Tibial nerve (tissue), 4 donors: ENCODE data around the gene AUTS2. TPM values are rescaled to one million over a fixed set of nuclear protein-coding genes. Genes with fewer than 3 reads are reported as not detected.

ENCODE experiments used
- DNase-seq, 2 donors: peaks; one replicate each; pipeline ENCODE4 v3.0.0-alpha.2; 2019; ENCODE audit warnings: low spot score in 2 of 2
- H3K27ac ChIP-seq, 4 donors: fragments of 200-600 bp; sonication (generic) in 3 of 4; one replicate each; pipeline ENCODE4 v1.5.1; 2017 to 2019; ENCODE audit warnings: mild to moderate bottlenecking in 1 of 4
- H3K27me3 ChIP-seq, 2 donors: fragments of 200-600 bp; sonication (generic) in 1 of 2; one replicate each; pipeline versions ENCODE4 v1.5.1 to v1.6.0; 2017 to 2019
- H3K36me3 ChIP-seq, 3 donors: fragments of 200-600 bp; sonication (generic); one replicate each; pipeline ENCODE4 v1.5.1; 2018 to 2019
- H3K4me1 ChIP-seq, 4 donors: fragments of 200-600 bp; sonication (generic) in 3 of 4; one replicate each; pipeline ENCODE4 v1.5.1; 2017 to 2019
- H3K4me3 ChIP-seq, 4 donors: fragments of 200-600 bp; sonication (generic) in 3 of 4; one replicate each; pipeline ENCODE4 v1.5.1; 2017 to 2019; ENCODE audit warnings: mild to moderate bottlenecking in 1 of 4, moderate library complexity in 1 of 4
- H3K9me3 ChIP-seq, 4 donors: fragments of 200-600 bp; sonication (generic) in 3 of 4; one replicate each; pipeline ENCODE4 v1.5.1; 2017 to 2019
- CTCF ChIP-seq, 5 experiments: fragments of 200-600 bp in 3 of 5; fragments of 450-650 bp in 2 of 5; sonication (generic) in 3 of 5; IDR thresholded peaks; one replicate each; pipeline ENCODE4 v1.5.1; 2016 to 2019; ENCODE audit warnings: antibody characterized with exemption in 5 of 5, mild to moderate bottlenecking in 3 of 5, moderate library complexity in 2 of 5
- EP300 ChIP-seq, 2 donors: sonication (generic); formaldehyde crosslinking; IDR thresholded peaks; one replicate each; pipeline ENCODE4 v1.6.1; 2017; ENCODE audit warnings: antibody characterized with exemption in 2 of 2, mild to moderate bottlenecking in 1 of 2
- POLR2A ChIP-seq, 2 donors: fragments of 450-650 bp; IDR thresholded peaks; one replicate each; pipeline ENCODE4 v1.6.1; 2017; ENCODE audit warnings: antibody characterized with exemption in 2 of 2, mild to moderate bottlenecking in 2 of 2, moderate library complexity in 2 of 2
- WGBS, 2 donors: methylation state at CpG; one replicate each; pipeline ENCODE4 v1.1.5; 2018; 5-methylcytosine and 5-hydroxymethylcytosine counted together
- total RNA-seq, 4 donors: library from RNA; depleted of rRNA; stranded (reverse); fragments of >200 nt; gene quantifications; one replicate each; pipeline ENCODE4 v1.1.0, GENCODE V29; 2016

Gene AUTS2
- total RNA-seq, 4 donors from 2014 or later: 56.6 to 87.9 (median 71.6) TPM

GRCh38 chr7:69898189-69898588 lies 299.9 kb downstream of the AUTS2 start:
- WGBS, 2 donors: 72 to 84% methylated on average over 2 of the region's 2 CpGs
- Histone ChIP-seq H3K9me3 (no peaks in the 10 kb centered on the region), H3K27me3 (no peaks in the 10 kb centered on the region), H3K4me3 (no peak overlapping the region), H3K27ac (no peak overlapping the region), H3K4me1 (peaks cover 0 to 6% (median 0%) of the 10 kb centered on the region in 4 donors), H3K36me3 (no peaks in the 10 kb centered on the region)
- TF ChIP-seq CTCF (IDR thresholded peaks at IDR 0.05): no peak
- TF ChIP-seq POLR2A (IDR thresholded peaks at IDR 0.05): no peak
- no peak for TF ChIP-seq EP300 (IDR thresholded peaks at IDR 0.05)
- DNase-seq: no peak

- Histone ChIP-seq H3K4me3 (no peak overlapping the region), H3K36me3 (no peaks in the 10 kb centered on the region), H3K27ac (no peak overlapping the region), H3K27me3 (no peaks in the 10 kb centered on the region), H3K9me3 (no peaks in the 10 kb centered on the region), H3K4me1 (no peaks in the 10 kb centered on the region)
- TF ChIP-seq POLR2A (IDR thresholded peaks at IDR 0.05) (no peak), EP300 (IDR thresholded peaks at IDR 0.05) (no peak), CTCF (IDR thresholded peaks at IDR 0.05) (no peak)
- DNase-seq: no peak
These were observed 305.1 kb downstream of the AUTS2 start for GRCh38 chr7:69903410-69903809.

- no peak for TF ChIP-seq CTCF (IDR thresholded peaks at IDR 0.05)
- TF ChIP-seq EP300 (IDR thresholded peaks at IDR 0.05): no peak
- TF ChIP-seq POLR2A (IDR thresholded peaks at IDR 0.05): no peak
- Histone ChIP-seq H3K4me3 (no peak overlapping the region), H3K27ac (no peak overlapping the region), H3K4me1 (no peaks in the 10 kb centered on the region), H3K36me3 (peaks cover 0 to 6% (median 0%) of the 10 kb centered on the region in 3 donors), H3K27me3 (no peaks in the 10 kb centered on the region), H3K9me3 (peaks cover 0 to 5% (median 0%) of the 10 kb centered on the region in 4 donors)
- 70 to 72% methylated on average over 8 of the region's 8 CpGs for WGBS, 2 donors
- DNase-seq: no peak
These were observed 308.2 kb downstream of the AUTS2 start for GRCh38 chr7:69906283-69906995.

- Histone ChIP-seq H3K36me3 (peaks cover 0 to 6% (median 0%) of the 10 kb centered on the region in 3 donors), H3K9me3 (peaks cover 0 to 8% (median 0%) of the 10 kb centered on the region in 4 donors), H3K27ac (no peak overlapping the region), H3K4me1 (no peaks in the 10 kb centered on the region), H3K27me3 (no peaks in the 10 kb centered on the region), H3K4me3 (no peak overlapping the region)
- no peak for DNase-seq
- TF ChIP-seq CTCF (IDR thresholded peaks at IDR 0.05): no peak
- no peak for TF ChIP-seq EP300 (IDR thresholded peaks at IDR 0.05)
- no peak for TF ChIP-seq POLR2A (IDR thresholded peaks at IDR 0.05)
These were observed 309.4 kb downstream of the AUTS2 start for GRCh38 chr7:69907720-69908119.

GRCh38 chr7:69908454-69908853 lies 310.2 kb downstream of the AUTS2 start:
- TF ChIP-seq CTCF (IDR thresholded peaks at IDR 0.05) (no peak), POLR2A (IDR thresholded peaks at IDR 0.05) (no peak), EP300 (IDR thresholded peaks at IDR 0.05) (no peak)
- H3K4me3 ChIP-seq: no peak overlapping the region
- no peak overlapping the region for H3K27ac ChIP-seq
- H3K27me3 ChIP-seq: no peaks in the 10 kb centered on the region
- no peak for DNase-seq
- peaks cover 0 to 8% (median 0%) of the 10 kb centered on the region in 4 donors for H3K9me3 ChIP-seq
- H3K36me3 ChIP-seq: peaks cover 0 to 6% (median 0%) of the 10 kb centered on the region in 3 donors
- no peaks in the 10 kb centered on the region for H3K4me1 ChIP-seq
- WGBS, 2 donors: 100% methylated on average over 1 of the region's 1 CpG
